Superior temporal gyrus (tissue), 1 donor: ENCODE data around the gene DUSP16.

ENCODE experiments used
- DNase-seq: peaks from one replicate; pipeline ENCODE4 v3.0.0-alpha.2; 2016; ENCODE audit errors: extremely low spot score

The DUSP16 gene

DNA sequence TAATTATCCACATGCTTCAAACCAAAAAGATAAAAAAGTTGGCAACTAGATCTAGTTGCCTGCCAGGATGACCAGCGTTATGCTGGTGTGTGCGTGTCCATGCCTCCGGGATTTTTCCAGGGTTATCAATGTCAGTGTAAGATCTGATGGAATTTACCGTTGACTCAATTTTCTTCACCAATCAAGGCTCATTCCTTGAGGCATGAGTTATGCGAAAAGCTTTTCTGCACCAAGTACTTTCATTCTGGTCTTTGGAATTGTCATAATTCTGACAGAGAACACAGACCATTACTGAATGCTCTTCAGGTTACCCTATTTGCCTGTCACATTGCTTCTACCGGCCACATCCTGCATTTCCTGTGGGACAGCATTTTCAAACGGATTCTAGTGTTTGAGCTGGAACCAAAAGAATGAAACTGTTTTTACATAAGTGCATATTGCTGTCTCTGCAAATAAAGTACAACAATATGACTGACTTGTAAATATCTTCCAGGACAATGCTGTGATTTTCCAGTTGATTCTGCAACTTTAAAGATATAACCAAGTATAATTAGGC, 91.8 kb downstream of the DUSP16 start:
- no peak for DNase-seq

GRCh38 chr12:12469386-12469785, 93.3 kb downstream of the DUSP16 start:
- DNase-seq: no peak

- DNase-seq: no peak
These were observed 94.1 kb downstream of the DUSP16 start for GRCh38 chr12:12468575-12468974.

- no peak for DNase-seq
These were observed 94.9 kb downstream of the DUSP16 start for GRCh38 chr12:12467688-12468261.

DNA sequence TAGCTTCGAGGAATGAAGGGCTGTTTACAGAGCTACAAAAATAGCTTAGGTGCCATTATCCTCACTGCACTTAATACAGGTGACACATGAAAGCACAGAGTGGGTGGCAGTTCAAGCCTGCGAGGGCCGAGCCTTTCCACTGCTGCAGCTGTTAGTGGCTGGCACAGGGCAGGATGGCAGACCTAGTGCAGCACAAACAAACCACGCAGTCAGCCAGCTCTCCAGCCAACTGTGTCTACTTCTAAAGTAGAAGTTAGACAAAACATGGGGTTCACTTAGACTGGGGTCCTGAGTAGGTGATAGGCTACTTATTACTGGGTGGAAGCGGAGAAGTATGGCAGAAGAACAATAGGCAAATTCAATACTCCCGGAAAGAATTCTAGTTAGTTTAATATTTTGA, 95.4 kb downstream of the DUSP16 start:
- no peak for DNase-seq

DNA sequence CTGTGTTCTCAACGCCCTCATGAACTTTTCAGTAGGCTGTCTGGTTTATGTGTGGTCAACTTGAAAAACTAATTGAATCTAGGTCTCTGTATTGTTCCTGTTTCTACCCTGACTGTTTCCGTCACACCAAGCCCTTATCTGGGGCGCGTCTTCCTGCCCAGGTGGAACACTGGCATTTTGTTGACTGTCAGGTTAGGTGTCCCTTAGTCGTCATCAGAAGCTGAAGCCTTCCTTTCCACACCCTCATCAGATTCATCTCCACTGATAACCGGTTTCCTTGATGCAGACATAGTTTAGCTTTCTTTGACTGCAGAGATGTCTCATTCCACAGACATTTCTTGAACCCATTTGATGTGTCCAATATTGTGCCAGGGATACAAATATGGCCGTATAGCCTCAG, 96.5 kb downstream of the DUSP16 start:
- DNase-seq: no peak

DNA sequence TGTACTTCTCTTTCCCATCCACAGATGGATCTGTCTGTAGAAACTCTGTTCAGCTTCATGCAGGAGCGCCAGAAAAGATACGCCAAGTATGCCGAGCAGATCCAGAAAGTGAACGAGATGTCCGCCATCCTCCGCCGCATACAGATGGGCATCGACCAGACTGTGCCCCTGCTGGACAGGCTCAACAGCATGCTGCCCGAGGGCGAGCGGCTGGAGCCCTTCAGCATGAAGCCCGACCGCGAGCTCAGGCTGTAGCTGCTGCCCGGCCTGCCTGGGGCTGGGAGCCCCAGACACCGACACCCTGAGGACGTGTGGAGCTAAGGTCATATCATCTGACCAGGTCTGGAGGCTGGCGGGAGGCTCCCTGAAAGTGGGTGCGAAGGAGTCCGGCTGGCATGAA, 97.1 kb downstream of the DUSP16 start:
- DNase-seq: no peak

DNA sequence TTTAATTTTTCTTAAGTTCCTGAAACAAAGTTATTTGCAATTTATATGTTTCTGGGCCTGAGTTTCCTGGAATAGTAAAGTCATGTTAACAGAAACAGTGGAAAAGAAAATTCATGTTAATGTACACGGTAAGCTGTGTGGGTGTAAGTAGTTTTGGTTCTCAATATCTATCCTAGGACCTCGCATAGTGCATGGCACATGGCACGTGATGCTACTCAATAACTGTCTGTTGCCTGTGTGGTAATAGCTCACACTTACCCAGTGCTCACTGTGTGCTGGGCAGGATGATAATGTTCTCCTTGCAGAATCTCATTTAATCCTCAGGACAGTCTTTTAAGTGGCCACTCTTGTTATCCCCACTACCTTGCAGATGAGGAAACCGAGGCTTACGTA, 100.7 kb downstream of the DUSP16 start:
- DNase-seq: no peak

GRCh38 chr12:12460935-12461922, 101.4 kb downstream of the DUSP16 start:
- DNase-seq: no peak

- DNase-seq: no peak
These were observed 106.0 kb downstream of the DUSP16 start for GRCh38 chr12:12456637-12457036.

GRCh38 chr12:12454315-12454714, 108.3 kb downstream of the DUSP16 start:
- no peak for DNase-seq

GRCh38 chr12:12453635-12454034, 109.0 kb downstream of the DUSP16 start:
- DNase-seq: no peak

DNA sequence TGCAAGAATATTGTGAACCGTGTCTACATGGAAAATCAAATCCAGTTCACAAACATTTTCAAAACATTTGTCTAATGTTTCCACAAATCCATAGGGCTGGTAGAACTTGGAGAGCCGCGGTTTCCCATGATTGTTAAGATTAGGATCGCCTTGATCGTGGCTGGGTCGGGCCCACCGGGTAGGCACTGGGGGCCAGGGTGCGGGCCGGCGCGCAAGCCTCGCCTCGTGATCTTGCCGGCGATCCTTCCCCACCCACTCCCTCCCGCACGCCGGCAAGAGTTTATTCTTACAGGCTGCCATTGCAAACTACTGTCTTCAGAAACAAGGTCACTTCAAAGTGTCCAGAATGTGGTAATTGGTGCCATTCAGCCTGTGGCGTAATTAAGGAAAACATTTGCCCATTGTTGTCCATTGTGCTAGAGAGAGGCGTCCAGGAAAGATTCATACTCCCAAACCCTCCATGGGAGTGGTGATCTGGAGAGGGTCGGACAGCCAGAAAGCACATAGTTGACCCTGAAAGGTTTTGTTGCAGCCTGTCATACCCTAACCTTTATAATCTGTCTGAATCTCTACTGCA, 110.2 kb downstream of the DUSP16 start:
- DNase-seq: no peak

GRCh38 chr12:12451098-12451497, 111.6 kb downstream of the DUSP16 start:
- no peak for DNase-seq

DNA sequence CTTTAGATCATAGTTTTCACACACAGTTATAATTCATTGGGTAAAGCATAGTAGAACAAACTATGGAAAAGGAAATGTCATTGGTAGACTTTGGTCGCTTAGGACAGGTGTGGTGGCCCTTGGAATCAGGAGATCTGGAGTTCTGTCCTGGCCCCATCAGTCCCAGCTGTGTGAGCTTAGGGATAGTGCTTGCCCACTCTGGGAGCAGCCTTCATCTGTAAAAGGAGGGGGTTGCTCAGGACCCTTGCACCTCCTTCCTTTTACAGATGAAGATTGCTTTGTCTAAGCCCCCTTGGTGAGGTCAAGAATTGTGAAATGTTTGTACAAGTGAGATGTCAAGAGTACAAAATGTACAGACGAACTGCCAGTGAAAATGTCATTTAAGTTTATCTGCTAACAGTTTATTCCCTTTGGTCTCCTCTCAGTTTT, 112.6 kb downstream of the DUSP16 start:
- DNase-seq: no peak

DNA sequence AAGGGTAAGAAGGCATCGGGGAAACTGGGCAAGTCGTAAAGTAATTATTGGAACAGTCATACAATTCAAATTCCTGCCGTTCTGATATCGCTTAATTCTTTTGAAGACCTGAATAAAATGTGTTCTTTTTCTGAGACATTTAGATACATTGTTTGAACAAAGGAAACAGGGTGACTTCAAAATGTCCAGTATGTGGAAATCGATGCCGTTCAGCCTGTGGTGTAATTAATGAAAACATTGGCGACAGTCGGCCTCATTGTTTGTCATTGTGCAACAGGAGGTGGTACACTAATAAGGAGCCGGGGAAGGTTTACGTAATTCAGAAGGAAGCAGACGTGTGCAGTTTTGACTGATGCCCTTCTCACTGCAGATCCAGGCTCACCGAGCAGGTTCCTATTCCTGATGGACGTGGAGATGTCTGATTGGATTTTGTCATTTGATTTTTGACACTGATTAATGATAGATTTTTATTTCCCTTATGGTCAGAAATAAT, 113.1 kb downstream of the DUSP16 start:
- no peak for DNase-seq

DNA sequence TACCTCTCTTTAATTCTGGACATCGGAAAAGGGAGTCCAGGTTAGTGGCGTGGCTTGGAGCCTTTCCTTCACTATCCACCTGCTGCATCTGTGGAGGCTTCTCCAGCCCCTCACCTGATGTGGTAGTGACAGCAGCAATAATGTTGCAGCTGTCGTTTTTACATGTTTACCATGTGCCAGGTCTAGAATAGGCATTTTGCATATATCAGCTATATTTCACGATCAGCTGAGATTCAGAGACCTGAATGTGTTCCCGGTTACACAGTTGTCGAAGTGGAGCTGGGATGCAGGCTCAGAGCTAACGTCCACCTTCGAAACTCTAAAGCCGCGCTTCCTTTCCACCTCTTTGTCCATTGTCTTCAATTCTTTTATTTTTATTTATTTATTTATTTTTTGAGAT, 114.8 kb downstream of the DUSP16 start:
- DNase-seq: no peak

- DNase-seq: no peak
These were observed 115.4 kb downstream of the DUSP16 start for GRCh38 chr12:12447236-12447635.

DNA sequence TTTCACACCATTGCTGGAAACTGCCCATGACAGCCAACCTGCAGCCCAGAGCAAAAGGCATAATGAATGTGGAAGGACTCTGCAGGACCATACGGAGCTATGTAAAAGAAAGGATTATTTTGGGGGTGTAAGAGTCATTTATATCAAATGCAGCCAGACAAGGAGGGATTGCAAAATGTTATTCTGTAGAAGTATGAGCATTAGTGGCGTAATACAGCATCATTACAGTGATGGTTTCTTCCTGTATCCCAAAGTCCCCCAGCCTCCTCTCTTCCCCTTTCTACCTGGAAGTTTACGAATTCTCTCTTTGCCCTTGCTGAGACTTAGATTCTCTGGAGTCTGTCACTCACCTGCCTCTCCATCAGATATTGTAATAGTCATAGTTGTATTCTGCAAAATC, 115.9 kb downstream of the DUSP16 start:
- DNase-seq: no peak

DNA sequence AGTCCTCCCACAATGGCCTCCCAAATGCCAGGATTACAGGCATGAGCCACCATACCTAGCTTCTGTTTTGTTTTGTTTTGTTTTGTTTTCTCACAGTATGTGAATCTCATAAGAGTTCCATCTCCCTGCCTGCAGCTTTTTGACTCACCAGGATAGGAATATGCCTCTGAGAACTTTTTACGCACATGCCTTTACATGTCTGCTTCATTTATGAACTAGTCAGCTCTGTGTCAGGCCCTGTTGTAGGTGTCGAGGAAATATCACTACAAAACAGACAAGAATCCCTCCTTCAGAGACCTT, 116.8 kb downstream of the DUSP16 start:
- DNase-seq: no peak

GRCh38 chr12:12445165-12445881, 117.3 kb downstream of the DUSP16 start:
- DNase-seq: no peak

- DNase-seq: no peak
These were observed 119.2 kb downstream of the DUSP16 start for GRCh38 chr12:12443431-12443878.
